ENCODE measurements around the gene CYYR1.
"Not testable (repeated sequence)": the region's sequence is repeated elsewhere in the genome, so short reads cannot be mapped to it uniquely, and the experiment has no call there.

The CYYR1 gene

GRCh38 chr21:26489781-26490180 is 83.3 kb downstream of the CYYR1 start:
- no peak for DNase-seq (ENCODE audit: low spot score)

GRCh38 chr21:26487981-26488480 is 85.1 kb downstream of the CYYR1 start:
- no peak for DNase-seq (ENCODE audit: low spot score)

DNA sequence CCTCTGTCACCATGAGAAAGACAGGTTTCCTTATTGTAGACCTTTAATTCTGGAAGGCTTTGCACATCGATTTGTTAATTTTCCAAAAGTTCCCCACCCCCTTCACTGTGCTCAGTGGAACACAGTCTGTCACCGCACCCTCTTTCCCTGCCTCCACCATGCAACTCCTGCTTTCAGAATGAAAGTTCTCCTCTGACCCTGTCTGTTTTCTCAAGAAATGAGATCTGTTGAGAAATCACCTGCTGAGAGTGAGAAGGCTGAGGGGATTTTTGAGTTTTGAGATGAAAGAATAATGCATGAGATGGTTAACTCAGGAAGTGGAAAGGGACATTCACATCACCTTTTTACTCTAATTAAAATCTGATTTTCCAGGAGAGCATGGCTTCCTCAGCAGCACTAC is 99.6 kb downstream of the CYYR1 start:
- no peak for DNase-seq (ENCODE audit: low spot score)

- DNase-seq (ENCODE audit: low spot score), result no peak
These were observed 102.0 kb downstream of the CYYR1 start for GRCh38 chr21:26471099-26471471.

GRCh38 chr21:26470351-26471098 is 102.6 kb downstream of the CYYR1 start:
- DNase-seq (ENCODE audit: low spot score), result no peak

DNA sequence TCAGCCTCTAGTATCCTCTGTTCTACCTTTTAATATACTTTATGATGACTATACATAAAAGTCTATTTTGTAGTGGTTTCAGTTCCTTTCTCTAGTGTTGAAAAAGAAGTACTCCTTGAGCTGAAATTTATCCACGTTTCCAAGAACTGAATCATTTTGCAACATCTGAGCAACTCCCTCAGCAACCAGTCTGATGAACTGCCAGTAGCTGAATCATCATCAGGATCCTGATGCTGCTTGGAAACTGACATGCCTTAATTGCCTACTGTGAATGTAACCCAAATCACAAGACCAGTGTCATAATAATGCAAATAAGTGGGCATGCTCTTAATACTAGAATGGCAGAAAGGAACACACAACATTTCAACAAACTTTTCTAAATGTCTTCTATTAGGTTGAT is 103.3 kb downstream of the CYYR1 start:
- no peak for DNase-seq (ENCODE audit: low spot score)

DNA sequence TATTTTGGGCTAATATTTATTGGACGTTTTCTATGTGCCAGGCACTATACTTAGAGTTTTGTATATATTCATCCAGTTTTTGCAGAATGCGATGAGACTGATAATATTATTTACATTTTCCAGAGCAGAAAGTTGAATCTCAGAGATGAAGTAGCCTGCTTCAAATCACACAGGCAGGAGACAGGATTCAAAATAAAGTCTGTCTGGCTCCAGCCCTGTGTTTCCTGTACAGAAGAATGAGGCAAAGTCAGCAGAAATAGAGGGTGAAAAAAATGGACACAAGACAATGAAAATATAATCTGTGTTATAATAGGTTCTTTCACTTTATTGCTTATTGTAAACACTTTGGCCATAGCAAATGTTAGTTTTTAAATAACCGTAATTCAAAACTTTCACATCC is 107.2 kb downstream of the CYYR1 start:
- DNase-seq (ENCODE audit: low spot score), result no peak

- DNase-seq (ENCODE audit: low spot score), result no peak
These were observed 111.6 kb downstream of the CYYR1 start for GRCh38 chr21:26461500-26461899.

DNA sequence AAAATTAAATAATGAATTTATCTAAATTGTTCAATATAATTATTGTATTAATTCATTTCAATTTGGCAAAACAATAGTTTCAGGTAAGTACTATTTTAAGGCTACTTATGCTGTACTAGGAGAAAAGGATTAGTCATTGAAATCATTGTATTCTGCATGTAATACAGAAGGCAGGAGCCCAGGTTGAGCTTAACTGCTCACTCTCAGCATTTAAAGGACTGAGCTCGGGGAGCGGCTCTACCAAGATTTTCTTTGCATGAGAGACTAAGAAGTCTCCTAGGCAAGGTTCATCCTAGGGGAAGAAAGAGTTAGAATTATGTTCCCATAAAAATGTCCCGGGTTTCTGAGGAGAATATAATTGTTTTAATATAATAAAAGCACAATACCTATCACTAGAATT is 112.5 kb downstream of the CYYR1 start:
- DNase-seq (ENCODE audit: low spot score), result no peak

DNA sequence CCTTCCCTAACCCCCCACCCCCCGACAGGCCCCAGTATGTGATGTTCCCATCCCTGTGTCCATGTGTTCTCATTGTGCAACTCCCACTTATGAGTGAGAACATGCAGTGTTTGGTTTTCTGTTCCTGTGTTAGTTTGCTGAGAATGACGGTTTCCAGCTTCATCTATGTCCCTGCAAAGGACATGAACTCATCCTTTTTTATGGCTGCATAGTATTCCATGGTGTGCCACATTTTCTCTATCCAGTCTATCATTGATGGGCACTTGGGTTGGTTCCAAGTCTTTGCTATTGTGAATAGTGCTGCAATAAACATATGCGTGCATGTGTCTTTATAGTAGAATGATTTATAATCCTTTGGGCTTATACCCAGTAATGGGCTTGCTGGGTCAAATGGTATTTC is 114.2 kb downstream of the CYYR1 start:
- DNase-seq (ENCODE audit: low spot score), result not testable (repeated sequence)

DNA sequence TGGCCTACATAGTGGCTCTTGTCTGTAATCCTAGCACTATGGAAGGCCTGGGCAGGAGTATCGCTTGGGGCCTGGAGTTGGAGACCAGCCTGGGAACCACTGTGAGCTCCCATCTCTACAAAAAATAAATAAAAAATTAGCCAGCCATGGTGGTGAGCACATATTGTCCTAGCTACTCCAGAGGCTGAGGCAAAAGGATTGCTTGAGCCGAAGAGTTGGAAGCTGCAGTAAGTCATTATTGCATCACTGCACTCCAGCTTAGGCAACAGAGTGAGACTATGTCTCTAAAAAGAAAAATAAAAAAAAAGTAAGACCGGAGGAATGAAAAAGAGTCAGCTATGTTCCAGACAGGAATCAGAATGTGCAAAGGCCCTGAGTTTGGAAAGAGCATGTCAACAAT is 115.3 kb downstream of the CYYR1 start:
- DNase-seq (ENCODE audit: low spot score), result no peak

- DNase-seq (ENCODE audit: low spot score), result no peak
These were observed 119.8 kb downstream of the CYYR1 start for GRCh38 chr21:26453267-26453666.

- DNase-seq (ENCODE audit: low spot score), result no peak
These were observed 121.9 kb downstream of the CYYR1 start for GRCh38 chr21:26451081-26451740.

DNA sequence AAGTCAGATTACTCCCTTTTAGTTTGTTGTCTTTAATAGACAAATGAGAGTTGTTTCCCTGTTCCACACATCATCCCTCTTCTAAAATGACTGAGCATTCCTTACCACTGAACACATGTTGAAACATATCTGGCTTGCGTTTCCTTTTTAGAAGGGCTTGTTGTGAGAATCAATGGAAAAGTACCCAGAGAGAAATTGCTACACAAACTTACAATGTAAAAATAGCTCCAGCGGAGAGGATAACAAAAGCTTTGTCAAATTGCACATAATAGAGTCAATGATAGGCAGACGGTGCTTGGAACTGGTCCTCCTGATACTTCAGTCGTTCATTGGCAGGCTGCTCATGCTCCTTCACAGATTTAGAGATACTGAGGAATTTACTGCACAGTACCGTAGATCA is 123.9 kb downstream of the CYYR1 start:
- no peak for DNase-seq (ENCODE audit: low spot score)

DNA sequence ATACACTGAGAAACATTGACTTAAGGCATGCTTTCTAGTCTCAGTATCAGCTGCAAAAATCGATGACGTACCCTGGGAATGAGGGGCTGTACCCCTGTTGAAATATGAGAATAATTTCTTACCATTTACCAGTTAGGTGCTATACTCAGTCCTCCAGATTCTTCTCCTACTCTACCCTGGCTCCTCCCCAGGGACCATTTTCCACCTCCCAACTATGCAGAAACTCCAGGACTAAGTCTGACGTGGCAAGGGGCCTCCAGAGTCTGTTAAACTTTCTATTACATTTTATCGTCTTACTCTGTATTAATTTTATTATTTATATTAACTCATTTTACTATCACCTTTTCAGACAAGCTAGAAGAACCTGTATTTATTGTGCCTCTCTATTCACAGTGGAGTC is 124.3 kb downstream of the CYYR1 start:
- DNase-seq (ENCODE audit: low spot score), result no peak

DNA sequence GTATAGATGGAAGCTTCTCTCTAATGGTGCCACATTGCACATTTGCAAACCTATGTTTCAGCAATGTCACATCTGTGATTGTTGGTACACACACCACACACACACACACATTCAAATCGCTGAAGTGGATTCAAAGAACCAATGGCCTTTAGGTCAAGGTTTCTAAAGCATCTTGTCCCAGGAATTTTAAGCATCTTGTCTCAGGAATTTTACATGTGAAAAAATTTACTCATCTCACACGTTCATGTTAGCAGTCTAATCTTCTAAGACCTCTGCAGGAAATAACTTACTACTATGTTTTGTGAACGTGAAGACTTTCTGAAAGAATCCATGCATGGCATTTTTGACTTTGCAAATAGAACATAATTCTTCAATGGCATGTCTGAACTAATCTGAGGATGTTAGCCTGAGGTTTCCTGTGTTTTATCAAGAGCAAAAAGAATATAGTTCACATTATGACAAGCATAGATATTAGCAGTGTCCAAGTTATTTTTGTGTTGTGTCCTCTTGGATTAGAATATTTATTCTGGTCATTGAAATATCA is 125.1 kb downstream of the CYYR1 start:
- DNase-seq (ENCODE audit: low spot score), result no peak

GRCh38 chr21:26445440-26445839 is 127.6 kb downstream of the CYYR1 start:
- DNase-seq (ENCODE audit: low spot score), result no peak

GRCh38 chr21:26444646-26445045 is 128.4 kb downstream of the CYYR1 start:
- no peak for DNase-seq (ENCODE audit: low spot score)

DNA sequence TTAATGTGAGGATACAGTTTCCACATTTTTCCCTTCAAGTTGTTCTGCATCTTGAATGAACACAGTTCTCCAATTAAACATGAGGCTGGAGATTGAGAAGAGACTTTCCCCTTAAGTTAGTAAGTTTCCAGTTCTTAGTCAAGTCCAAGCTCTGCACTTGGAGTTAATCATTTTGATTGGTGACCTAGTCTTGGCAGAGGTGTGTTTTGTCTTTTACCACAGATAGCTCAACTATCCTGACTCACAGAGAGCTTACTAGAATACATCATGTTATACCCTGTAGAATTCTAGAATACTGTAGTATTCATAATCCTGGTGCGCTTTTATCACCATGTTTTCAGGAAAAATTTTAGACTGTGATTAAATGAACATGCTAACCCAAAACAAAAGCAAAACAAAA is 129.2 kb downstream of the CYYR1 start:
- DNase-seq (ENCODE audit: low spot score), result no peak

- no peak for DNase-seq (ENCODE audit: low spot score)
These were observed 129.8 kb downstream of the CYYR1 start for GRCh38 chr21:26443291-26443690.

DNA sequence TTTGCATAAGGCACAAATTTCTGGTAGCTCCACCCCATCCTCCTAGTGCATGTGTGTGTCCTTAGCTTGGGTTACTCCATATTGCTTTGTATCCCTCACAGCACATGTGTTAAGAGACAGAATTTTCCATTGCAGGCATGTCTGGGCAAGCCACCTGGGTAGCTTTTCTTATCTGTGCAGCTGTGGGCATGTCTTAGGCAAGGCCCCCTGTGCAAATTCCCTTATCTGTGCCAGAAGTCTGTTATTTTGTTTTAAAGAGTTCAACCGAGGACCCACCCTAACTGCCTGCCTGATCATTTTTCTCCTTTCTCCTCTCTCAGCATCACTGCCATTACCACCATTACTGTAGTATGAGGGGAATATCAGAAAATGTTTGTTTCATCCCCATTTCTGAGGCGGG is 131.9 kb downstream of the CYYR1 start:
- no peak for DNase-seq (ENCODE audit: low spot score)

GRCh38 chr21:26438976-26439375 is 134.1 kb downstream of the CYYR1 start:
- DNase-seq (ENCODE audit: low spot score), result no peak

DNA sequence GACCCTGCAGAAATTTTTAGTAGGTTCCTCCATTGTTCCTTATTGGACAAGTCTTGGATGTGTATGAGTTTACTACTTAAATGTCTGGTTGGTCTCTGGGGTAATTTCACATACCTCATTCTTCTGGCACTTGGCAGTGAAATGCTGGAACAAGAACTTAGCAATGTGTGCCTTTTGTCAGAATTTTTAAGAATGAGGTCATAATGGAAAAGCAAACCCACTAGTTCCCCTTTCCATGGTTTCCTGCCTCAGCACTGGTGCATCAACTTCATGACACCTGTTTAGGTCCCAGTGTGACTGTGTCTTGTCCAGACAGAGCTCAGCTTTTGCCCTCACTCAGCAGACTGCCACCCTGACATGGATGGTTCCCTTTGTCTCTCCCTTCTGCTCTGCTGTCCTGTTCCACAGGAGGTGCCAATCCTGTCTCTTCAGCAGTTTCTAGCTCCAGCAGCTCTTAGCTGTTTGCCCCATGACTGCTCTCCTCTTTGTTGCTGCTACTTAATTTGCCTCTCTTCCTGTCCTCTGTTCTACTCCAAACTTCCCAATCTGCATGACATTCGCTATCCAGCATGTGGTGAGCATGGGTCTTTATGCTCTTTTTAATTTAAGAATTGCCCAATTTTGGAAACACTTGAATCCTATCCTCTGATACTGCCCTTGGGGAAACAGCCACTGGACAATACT is 135.6 kb downstream of the CYYR1 start:
- DNase-seq (ENCODE audit: low spot score), result no peak

Measured in CD4-positive, alpha-beta T cell treated with Interleukin-6 at 100 ng/mL for 8 hours (primary cell).